H1 (cell line): ENCODE measurements around the gene BBX. TPM values are rescaled to one million over a fixed set of nuclear protein-coding genes. Genes with fewer than 3 reads are reported as not detected.

Experiments used
- CHD7 ChIP-seq: fragments of 300-600 bp; sonication (generic); IDR thresholded peaks from 2 replicates; pipeline ENCODE4 v1.7.1; 2012; ENCODE audit warnings: low read length, moderate library complexity, mild to moderate bottlenecking, inconsistent platforms; ENCODE audit not compliant: insufficient replicate concordance
- FOSL1 ChIP-seq: IDR thresholded peaks from 2 replicates; pipeline ENCODE4 v1.6.1; 2011; ENCODE audit warnings: mild to moderate bottlenecking, low read depth, low read length, moderate library complexity; ENCODE audit not compliant: insufficient read depth
- KDM4A ChIP-seq: IDR thresholded peaks from one replicate; pipeline ENCODE4 v1.7.1; 2012; ENCODE audit warnings: low read depth, mild to moderate bottlenecking, moderate library complexity, low read length, inconsistent platforms; ENCODE audit not compliant: severe bottlenecking
- MAX ChIP-seq: IDR thresholded peaks from 2 replicates; pipeline ENCODE4 v1.6.1; 2012; ENCODE audit warnings: inconsistent platforms
- NRF1 ChIP-seq: IDR thresholded peaks from 2 replicates; pipeline ENCODE4 v1.6.1; 2011; ENCODE audit warnings: mild to moderate bottlenecking, low read depth, low read length, improper control_type of control experiment
- POLR2AphosphoS5 ChIP-seq: IDR thresholded peaks from 2 replicates; pipeline ENCODE4 v1.6.1; 2011; ENCODE audit warnings: low read depth, low read length
- SIN3A ChIP-seq, 2 experiments: IDR thresholded peaks in 1 of 2; conservative IDR thresholded peaks in 1 of 2; 2 replicates each; pipeline ENCODE4 v1.6.1; 2011 to 2012; ENCODE audit warnings: low read length in 2 of 2, improper control_type of control experiment in 1 of 2, low read depth in 1 of 2, mild to moderate bottlenecking in 1 of 2
- SP1 ChIP-seq: IDR thresholded peaks from 2 replicates; pipeline ENCODE4 v1.6.1; 2011; ENCODE audit warnings: low read depth, low read length
- SP4 ChIP-seq: IDR thresholded peaks from 2 replicates; pipeline ENCODE4 v1.6.1; 2012; ENCODE audit warnings: low read length, inconsistent platforms
- TCF12 ChIP-seq: IDR thresholded peaks from 2 replicates; pipeline ENCODE4 v1.6.1; 2011; ENCODE audit warnings: low read depth, mild to moderate bottlenecking, low read length
- polyA plus RNA-seq, 7 experiments: library from polyadenylated mRNA; depleted of rRNA in 3 of 7; stranded (reverse) in 5 of 7; unstranded in 2 of 7; fragments of >200 nt in 5 of 7; fragments of 200-250 nt in 2 of 7; gene quantifications; 1 replicate in 5 of 7; 2 replicates in 1 of 7; 4 replicates in 1 of 7; pipeline versions ENCODE4 v1.2.1 to v1.2.3, GENCODE V29; 2011 to 2013; ENCODE audit warnings: missing spikeins in 2 of 7, mixed read lengths in 2 of 7
- total RNA-seq: library from RNA; stranded (reverse); fragmentation: NEBNext Ultra II Directional; extraction: Animal tissue kit (Norgen Biotek cat#: 25700); gene quantifications from 2 replicates; pipeline ENCODE4 v1.2.1, GENCODE V29; 2021
- TF ChIP-seq, protein P1 (sequence below): IDR thresholded peaks from 2 replicates; pipeline ENCODE4 v1.6.1; 2011; ENCODE audit warnings: low read length, improper control_type of control experiment

BBX gene
- total and polyA plus RNA-seq, 2 of the 8 experiments (the other 6 are each of a cell fraction or from before 2014, with no cell fraction given): 11.0 to 42.5 TPM

DNA sequence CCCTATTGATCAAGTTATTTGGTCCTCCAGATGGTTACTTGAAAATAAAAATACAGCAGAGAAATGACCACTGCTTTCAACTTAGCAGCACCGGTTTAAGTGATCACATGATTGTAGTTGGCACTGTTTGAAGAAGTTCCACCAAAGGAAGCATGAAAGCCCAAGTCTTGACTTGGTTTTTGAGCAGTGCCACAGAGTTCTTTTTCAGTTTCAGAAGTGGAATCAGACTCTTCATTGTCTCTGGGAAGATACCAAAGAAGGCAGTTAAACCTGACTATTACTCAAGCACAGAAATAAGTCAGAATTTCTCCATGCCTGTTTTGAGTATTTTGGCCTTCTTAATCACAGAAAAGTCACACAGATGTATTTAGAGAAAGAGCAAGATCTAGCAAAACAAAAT, 66.7 kb downstream of the BBX start (continued):
- no peak for TF ChIP-seq CHD7
- no peak for TF ChIP-seq SIN3A (conservative IDR thresholded peaks at IDR 0.05 in 1 of 2, IDR thresholded peaks at IDR 0.05 in 1 of 2; ENCODE audit: low read depth in 1 of 2, low read length in 2 of 2)
- no peak for TF ChIP-seq TCF12
- TF ChIP-seq, protein P1, sequence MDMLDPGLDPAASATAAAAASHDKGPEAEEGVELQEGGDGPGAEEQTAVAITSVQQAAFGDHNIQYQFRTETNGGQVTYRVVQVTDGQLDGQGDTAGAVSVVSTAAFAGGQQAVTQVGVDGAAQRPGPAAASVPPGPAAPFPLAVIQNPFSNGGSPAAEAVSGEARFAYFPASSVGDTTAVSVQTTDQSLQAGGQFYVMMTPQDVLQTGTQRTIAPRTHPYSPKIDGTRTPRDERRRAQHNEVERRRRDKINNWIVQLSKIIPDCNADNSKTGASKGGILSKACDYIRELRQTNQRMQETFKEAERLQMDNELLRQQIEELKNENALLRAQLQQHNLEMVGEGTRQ: no peak
- no peak for TF ChIP-seq NRF1
- TF ChIP-seq POLR2AphosphoS5: no peak
- TF ChIP-seq SP1: no peak
- TF ChIP-seq FOSL1: no peak
- TF ChIP-seq SP4: no peak
- no peak for TF ChIP-seq KDM4A
- no peak for TF ChIP-seq MAX
